ENCODE data around the gene LAGE3. TPM values are rescaled to one million over a fixed set of nuclear protein-coding genes. Genes with fewer than 3 reads are reported as not detected.

LAGE3 gene
- total RNA-seq, 1 donor: 19.1 TPM

DNA sequence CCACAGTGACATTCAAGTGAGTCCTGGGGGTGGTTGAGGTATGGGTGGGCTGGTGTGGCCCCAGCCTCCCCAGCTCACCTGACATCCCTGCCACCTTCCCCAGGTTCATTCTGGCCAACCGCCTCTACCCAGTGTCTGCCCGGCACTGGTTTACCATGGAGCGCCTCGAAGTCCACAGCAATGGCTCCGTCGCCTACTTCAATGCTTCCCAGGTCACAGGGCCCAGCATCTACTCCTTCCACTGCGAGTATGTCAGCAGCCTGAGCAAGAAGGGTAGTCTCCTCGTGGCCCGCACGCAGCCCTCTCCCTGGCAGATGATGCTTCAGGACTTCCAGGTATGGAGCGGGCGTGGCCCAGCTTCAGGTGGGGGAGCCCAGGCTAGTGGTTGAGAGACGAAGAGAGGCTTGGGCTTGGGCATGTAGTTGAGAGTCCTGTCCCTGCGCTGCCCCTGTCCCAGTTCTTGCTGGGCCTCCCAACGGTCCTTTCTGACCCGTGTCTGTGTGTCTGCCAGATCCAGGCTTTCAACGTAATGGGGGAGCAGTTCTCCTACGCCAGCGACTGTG, 43.8 kb downstream of the LAGE3 start:
- TF ChIP-seq, protein P1, sequence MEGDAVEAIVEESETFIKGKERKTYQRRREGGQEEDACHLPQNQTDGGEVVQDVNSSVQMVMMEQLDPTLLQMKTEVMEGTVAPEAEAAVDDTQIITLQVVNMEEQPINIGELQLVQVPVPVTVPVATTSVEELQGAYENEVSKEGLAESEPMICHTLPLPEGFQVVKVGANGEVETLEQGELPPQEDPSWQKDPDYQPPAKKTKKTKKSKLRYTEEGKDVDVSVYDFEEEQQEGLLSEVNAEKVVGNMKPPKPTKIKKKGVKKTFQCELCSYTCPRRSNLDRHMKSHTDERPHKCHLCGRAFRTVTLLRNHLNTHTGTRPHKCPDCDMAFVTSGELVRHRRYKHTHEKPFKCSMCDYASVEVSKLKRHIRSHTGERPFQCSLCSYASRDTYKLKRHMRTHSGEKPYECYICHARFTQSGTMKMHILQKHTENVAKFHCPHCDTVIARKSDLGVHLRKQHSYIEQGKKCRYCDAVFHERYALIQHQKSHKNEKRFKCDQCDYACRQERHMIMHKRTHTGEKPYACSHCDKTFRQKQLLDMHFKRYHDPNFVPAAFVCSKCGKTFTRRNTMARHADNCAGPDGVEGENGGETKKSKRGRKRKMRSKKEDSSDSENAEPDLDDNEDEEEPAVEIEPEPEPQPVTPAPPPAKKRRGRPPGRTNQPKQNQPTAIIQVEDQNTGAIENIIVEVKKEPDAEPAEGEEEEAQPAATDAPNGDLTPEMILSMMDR (IDR thresholded peaks at IDR 0.05; ENCODE audit: insufficient read depth, low read length): no peak
- no peak for DNase-seq (ENCODE audit: low read depth)
- H3K4me3 ChIP-seq (ENCODE audit: low read depth, low read length): no peak overlapping the region

DNA sequence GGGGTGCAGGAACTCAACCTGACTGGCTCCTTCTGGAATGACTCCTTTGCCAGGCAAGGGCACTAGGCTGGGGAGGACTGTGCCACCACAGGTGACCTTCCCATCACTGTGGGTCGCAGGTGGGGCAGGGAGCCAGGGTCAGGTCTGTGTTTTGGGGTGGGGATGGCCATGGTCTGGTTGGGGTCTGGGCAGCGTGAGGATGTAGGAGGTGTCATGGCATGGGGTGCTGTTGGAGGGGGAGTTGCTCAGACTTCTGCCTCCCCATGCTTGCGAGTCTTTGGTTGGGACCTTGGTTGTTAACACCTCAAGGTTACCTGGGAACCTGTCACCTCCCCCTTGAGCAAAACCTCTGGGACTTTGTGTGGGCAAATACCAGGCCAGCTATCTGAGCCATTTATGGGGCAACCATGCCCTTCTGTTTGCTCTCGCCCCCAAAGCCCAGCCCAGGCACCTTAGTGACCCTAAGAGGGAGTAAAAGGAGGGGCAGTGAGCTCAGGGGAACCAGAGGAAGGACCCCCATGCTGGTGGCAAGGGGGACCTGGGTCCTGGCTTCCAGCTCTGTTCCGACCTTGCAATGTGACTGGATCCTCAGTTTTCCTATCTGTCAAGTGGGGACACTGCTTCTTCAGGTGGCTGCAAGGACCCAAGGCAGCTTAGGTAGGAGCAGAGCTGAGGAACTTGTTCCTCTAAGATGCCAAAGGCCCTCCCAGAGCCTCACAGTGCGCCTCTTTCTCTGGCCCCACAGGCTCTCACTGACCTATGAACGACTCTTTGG, 44.5 kb downstream of the LAGE3 start:
- DNase-seq (ENCODE audit: low read depth): no peak
- no peak overlapping the region for H3K4me3 ChIP-seq (ENCODE audit: low read depth, low read length)
- TF ChIP-seq, protein P1 (IDR thresholded peaks at IDR 0.05; ENCODE audit: insufficient read depth, low read length): no peak

DNA sequence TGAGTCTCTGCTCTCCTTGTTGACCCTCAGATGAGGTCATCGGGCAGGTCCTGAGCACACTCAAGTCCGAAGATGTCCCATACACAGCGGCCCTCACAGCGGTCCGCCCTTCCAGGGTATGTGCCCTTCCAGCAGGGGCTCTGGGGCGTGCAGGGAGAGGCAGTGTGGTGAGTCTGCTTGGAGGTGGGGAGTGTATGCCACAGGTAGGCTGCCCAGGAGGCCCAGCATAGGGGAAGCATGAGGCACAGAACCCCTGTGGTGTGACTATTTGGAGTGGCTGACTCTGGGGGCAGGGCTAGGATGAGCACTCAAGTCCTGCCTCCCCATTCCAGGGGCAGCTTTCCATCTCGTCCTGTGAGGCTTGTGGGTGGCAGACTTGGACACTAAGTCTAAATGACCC, 45.5 kb downstream of the LAGE3 start:
- TF ChIP-seq, protein P1 (IDR thresholded peaks at IDR 0.05; ENCODE audit: insufficient read depth, low read length): no peak
- DNase-seq (ENCODE audit: low read depth): no peak
- no peak overlapping the region for H3K4me3 ChIP-seq (ENCODE audit: low read depth, low read length)

DNA sequence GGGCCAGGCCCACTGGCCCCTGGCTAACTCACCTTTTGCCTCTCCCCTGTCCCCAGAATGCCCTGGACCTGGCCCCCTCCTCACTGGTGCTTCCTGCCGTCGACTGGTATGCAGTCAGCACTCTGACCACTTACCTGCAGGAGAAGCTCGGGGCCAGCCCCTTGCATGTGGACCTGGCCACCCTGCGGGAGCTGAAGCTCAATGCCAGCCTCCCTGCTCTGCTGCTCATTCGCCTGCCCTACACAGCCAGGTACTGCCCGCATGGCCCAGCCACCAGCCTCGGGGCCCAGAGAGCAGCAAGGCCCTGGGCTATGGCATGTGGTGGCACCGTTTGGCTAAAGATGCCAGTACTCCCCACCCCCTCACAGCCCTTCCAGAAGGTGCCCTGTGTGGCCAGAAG, 46.9 kb downstream of the LAGE3 start:
- no peak for DNase-seq (ENCODE audit: low read depth)
- TF ChIP-seq, protein P1 (IDR thresholded peaks at IDR 0.05; ENCODE audit: insufficient read depth, low read length): no peak

DNA sequence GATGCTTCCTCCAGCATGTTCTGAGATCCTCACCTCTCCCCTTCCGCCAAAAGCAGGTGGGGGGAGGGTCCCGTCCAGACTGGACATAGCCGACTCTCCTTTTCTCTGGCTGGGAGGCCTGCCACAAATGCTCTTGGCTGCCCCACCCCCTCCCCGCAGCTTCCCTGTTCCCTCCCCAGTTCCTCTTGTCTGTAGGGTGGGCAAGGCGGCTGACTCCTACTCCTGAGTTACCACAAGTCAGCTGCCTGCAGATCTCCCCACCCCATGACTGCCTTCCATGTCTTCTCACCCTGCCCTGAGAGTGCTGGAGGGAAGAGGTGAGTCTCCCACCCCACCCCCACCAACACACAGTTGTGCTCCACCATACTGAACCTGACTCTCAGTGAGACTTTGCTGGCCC, 47.7 kb downstream of the LAGE3 start:
- no peak for DNase-seq (ENCODE audit: low read depth)
- TF ChIP-seq, protein P1 (IDR thresholded peaks at IDR 0.05; ENCODE audit: insufficient read depth, low read length): no peak
- H3K4me3 ChIP-seq (ENCODE audit: low read depth, low read length): no peak overlapping the region

More for the DNA sequence above, 46.9 kb downstream of the LAGE3 start:
- no peak overlapping the region for H3K4me3 ChIP-seq (ENCODE audit: low read depth, low read length)

DNA sequence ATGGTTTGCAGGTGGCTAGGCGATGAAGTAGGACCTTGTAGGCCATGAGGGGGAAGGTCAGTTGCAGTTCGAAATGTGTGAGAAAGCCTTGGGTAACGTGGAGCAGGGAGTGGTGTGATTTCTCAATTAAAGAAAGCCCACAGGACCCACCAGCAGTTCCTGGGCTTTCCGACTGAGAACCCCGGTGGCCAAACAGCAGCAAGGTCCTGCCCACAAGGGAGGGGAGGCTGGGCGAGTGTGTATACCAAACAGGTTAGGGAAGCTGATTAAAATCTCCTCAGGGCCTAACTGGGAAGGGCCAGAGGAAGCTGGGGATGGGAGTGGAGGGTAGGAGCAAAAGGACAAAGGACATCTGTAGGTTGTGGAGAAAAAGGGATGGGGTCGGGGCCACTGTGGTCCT, 48.2 kb downstream of the LAGE3 start:
- no peak for DNase-seq (ENCODE audit: low read depth)
- no peak overlapping the region for H3K4me3 ChIP-seq (ENCODE audit: low read depth, low read length)
- TF ChIP-seq, protein P1 (IDR thresholded peaks at IDR 0.05; ENCODE audit: insufficient read depth, low read length): no peak
